ENCODE data around the gene C13orf46. TPM values are rescaled to one million over a fixed set of nuclear protein-coding genes. Genes with fewer than 3 reads are reported as not detected.
A peak's percentile ranks its signal among the peaks of the same experiment; 100 is the strongest.

The C13orf46 gene
- total RNA-seq, 5 donors from 2014 or later (not counting 1 experiment from before 2014, with no cell fraction given): 18.4 to 33.9 (median 25.3) TPM

DNA sequence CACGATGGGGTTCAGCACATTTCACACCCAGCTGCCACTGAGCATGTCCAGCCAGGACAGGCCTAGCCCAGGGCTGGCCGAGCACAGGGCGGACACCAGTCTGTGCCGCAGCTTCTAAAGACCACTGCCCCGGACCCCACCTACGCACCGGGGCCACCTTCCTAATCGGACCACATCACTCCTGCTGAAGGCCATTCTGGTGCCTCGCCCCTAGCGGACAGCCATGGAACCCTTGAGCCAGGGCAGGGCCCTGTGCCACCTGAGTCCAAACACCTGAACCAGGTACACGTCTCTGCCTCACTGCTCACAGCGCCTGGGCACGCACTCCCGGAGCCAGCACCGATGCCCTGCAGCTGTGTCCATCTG, 8.4 kb upstream of the C13orf46 start:
- Histone ChIP-seq H3K4me3 (ENCODE audit: control insufficient read depth in 1 of 2, extremely low read depth in 1 of 2, low read length in 1 of 2) (no peak overlapping the region), H3K9me3 (no peaks in the 10 kb centered on the region), H3K4me1 (ENCODE audit: control insufficient read depth in 1 of 2, extremely low read depth in 1 of 2, insufficient read depth in 2 of 2, low read length in 2 of 2) (no peaks in the 10 kb centered on the region), H3K27ac (ENCODE audit: low read length) (no peak overlapping the region), H3K27me3 (replicated peaks in 1 of 2; ENCODE audit: control insufficient read depth in 2 of 2, extremely low read depth in 1 of 2, insufficient read depth in 2 of 2, low read length in 1 of 2) (no peaks in the 10 kb centered on the region), H3K36me3 (ENCODE audit: control insufficient read depth in 2 of 2, extremely low read depth in 1 of 2, insufficient read depth in 1 of 2, low read length in 1 of 2) (peaks cover 30 to 55% of the 10 kb centered on the region in 2 donors)
- Mint-ChIP-seq H3K36me3 (peaks cover 50% of the 10 kb centered on the region), H3K4me3 (no peak overlapping the region), H3K27me3 (no peaks in the 10 kb centered on the region), H3K27ac (peak overlapping the region in 1 of 2 donors; percentile 22), H3K9me3 (no peaks in the 10 kb centered on the region), H3K4me1 (peaks cover 0 to 5% (median 2%) of the 10 kb centered on the region in 3 donors)
- DNase-seq: peak in 1 of 35 experiments; percentile 17
- POLR2A ChIA-PET: no interaction called here
- CTCF ChIA-PET: no interaction called here
- peak in 1 of 4 experiments; percentile 11 for ATAC-seq (replicated peaks in 1 of 4)
- WGBS (ENCODE audit: insufficient coverage): 97% methylated on average over 15 of the region's 15 CpGs

DNA sequence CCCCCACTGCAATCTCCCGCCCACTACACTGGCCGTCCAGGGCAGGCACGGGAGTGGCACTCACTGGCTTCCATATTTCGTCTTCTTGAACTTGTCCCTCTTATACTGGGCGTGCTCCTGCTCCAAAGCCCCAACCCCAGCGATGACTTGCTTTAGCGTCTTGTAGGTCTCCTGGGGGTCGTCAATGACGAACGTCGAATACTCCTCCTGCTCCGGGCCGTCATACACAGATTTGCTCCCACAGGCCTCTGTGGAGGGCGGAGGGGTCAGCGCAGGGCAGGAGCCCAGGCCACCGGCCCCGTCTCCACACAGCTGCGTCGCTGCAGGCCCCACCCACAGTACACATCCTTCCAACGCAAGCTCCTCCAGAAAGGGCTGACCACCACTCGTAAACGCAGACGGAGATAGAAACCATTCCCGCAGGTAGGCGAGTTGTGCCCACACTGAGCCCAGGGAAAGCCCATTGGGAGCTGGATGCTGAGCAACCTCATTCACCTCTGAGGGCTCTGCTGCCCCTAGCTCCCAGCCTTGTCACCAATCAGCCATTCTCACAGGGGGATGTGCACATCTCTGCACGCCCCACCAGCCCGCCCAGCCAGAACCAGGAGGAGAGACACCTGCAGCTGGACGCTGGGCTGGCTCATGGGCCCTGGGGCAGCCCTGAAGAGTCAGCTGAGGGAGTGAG, 7.9 kb upstream of the C13orf46 start:
- no peak overlapping the region for H3K4me3 ChIP-seq (ENCODE audit: control insufficient read depth in 1 of 2, extremely low read depth in 1 of 2, low read length in 1 of 2)
- ATAC-seq (replicated peaks in 1 of 4): peak in 1 of 4 experiments; percentile 4
- ChIA-PET CTCF (no interaction called here), POLR2A (no interaction called here)
- peaks cover 34 to 60% of the 10 kb centered on the region in 2 donors for H3K36me3 ChIP-seq (ENCODE audit: control insufficient read depth in 2 of 2, extremely low read depth in 1 of 2, insufficient read depth in 1 of 2, low read length in 1 of 2)
- Mint-ChIP-seq H3K4me1 (peaks cover 0 to 5% (median 2%) of the 10 kb centered on the region in 3 donors), H3K4me3 (no peak overlapping the region), H3K27me3 (no peaks in the 10 kb centered on the region), H3K9me3 (no peaks in the 10 kb centered on the region), H3K27ac (no peak overlapping the region), H3K36me3 (peaks cover 53% of the 10 kb centered on the region)
- no peaks in the 10 kb centered on the region for H3K4me1 ChIP-seq (ENCODE audit: control insufficient read depth in 1 of 2, extremely low read depth in 1 of 2, insufficient read depth in 2 of 2, low read length in 2 of 2)
- no peaks in the 10 kb centered on the region for H3K27me3 ChIP-seq (replicated peaks in 1 of 2; ENCODE audit: control insufficient read depth in 2 of 2, extremely low read depth in 1 of 2, insufficient read depth in 2 of 2, low read length in 1 of 2)
- H3K9me3 ChIP-seq: no peaks in the 10 kb centered on the region
- H3K27ac ChIP-seq (ENCODE audit: low read length): no peak overlapping the region
- WGBS (ENCODE audit: insufficient coverage): 98% methylated on average over 27 of the region's 28 CpGs
- peak in 1 of 35 experiments; percentile 4 for DNase-seq

DNA sequence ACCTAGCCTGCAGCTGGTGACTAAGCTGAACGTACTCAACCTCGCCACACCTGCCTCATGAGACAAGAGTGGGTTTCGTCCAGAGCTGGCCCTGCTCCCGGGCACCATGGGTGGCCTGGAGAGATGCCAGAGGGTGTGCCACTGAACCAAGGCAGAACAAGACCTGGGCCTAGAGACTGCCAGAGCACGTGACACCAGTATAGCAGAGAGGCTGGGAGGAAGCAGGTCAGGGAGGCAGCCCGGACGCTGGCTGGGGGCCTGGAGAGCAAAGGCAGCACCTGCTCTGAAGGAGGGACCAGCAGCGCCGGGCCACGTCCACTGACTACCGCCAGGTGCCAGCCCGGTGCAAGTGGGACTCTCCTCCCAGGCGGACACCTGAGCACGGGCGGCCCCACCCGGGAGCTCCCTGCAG, 7.3 kb upstream of the C13orf46 start:
- H3K9me3 ChIP-seq: no peaks in the 10 kb centered on the region
- peaks cover 53% of the 10 kb centered on the region for H3K36me3 Mint-ChIP-seq
- peaks cover 0 to 3% of the 10 kb centered on the region in 2 experiments for H3K4me1 ChIP-seq (ENCODE audit: control insufficient read depth in 1 of 2, extremely low read depth in 1 of 2, insufficient read depth in 2 of 2, low read length in 2 of 2)
- DNase-seq (no peak), ATAC-seq (replicated peaks in 1 of 4) (no peak)
- no peaks in the 10 kb centered on the region for H3K9me3 Mint-ChIP-seq
- H3K4me1 Mint-ChIP-seq: peaks cover 0 to 5% (median 2%) of the 10 kb centered on the region in 3 donors
- peaks cover 38 to 65% of the 10 kb centered on the region in 2 donors for H3K36me3 ChIP-seq (ENCODE audit: control insufficient read depth in 2 of 2, extremely low read depth in 1 of 2, insufficient read depth in 1 of 2, low read length in 1 of 2)
- H3K27ac ChIP-seq (ENCODE audit: low read length): no peak overlapping the region
- ChIA-PET POLR2A (no interaction called here), CTCF (no interaction called here)
- no peaks in the 10 kb centered on the region for H3K27me3 Mint-ChIP-seq
- H3K27me3 ChIP-seq (replicated peaks in 1 of 2; ENCODE audit: control insufficient read depth in 2 of 2, extremely low read depth in 1 of 2, insufficient read depth in 2 of 2, low read length in 1 of 2): no peaks in the 10 kb centered on the region
- H3K27ac Mint-ChIP-seq: peak overlapping the region in 1 of 2 donors; percentile 43
- WGBS (ENCODE audit: insufficient coverage): 98% methylated on average over 16 of the region's 16 CpGs
- no peak overlapping the region for H3K4me3 Mint-ChIP-seq
- no peak overlapping the region for H3K4me3 ChIP-seq (ENCODE audit: control insufficient read depth in 1 of 2, extremely low read depth in 1 of 2, low read length in 1 of 2)

DNA sequence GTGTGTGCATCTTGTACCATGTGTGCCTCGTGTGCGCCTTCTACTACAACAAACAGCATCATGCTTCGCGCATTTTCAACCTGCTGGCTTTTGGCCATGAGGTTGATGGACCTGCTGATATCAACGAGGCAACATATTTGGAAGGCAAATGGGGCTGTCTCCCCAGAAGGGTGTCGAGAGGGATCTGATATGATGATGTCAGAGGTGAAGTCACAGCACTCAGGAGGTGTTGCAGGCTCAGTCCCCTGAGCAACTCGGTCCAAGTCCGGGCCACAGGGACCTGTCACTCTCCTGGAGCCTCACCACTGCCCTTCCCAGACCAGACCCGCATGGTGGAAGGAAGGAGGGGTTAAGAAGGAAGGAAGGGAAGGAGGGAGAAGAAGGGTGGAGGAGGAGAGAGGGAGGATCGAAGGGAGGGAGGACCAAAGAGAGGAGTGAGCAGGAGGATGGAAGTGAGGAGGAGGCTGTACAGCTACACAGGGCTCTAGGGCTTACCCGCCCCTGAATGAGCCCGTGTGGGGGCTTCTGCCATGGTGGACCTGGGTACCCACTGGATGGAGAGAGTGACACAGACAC, 6.7 kb upstream of the C13orf46 start:
- Mint-ChIP-seq H3K4me1 (peaks cover 0 to 5% (median 2%) of the 10 kb centered on the region in 3 donors), H3K27me3 (no peaks in the 10 kb centered on the region), H3K4me3 (peak overlapping the region in 1 of 3 donors; percentile 42), H3K36me3 (peaks cover 56% of the 10 kb centered on the region), H3K9me3 (no peaks in the 10 kb centered on the region), H3K27ac (peak overlapping the region in 1 of 2 donors; percentile 74)
- ATAC-seq (replicated peaks in 1 of 4) (no peak), DNase-seq (no peak)
- H3K9me3 ChIP-seq: no peaks in the 10 kb centered on the region
- WGBS (ENCODE audit: insufficient coverage): 93% methylated on average over 6 of the region's 12 CpGs
- peaks cover 38 to 69% of the 10 kb centered on the region in 2 donors for H3K36me3 ChIP-seq (ENCODE audit: control insufficient read depth in 2 of 2, extremely low read depth in 1 of 2, insufficient read depth in 1 of 2, low read length in 1 of 2)
- H3K4me1 ChIP-seq (ENCODE audit: control insufficient read depth in 1 of 2, extremely low read depth in 1 of 2, insufficient read depth in 2 of 2, low read length in 2 of 2): peaks cover 0 to 3% of the 10 kb centered on the region in 2 experiments
- H3K27me3 ChIP-seq (replicated peaks in 1 of 2; ENCODE audit: control insufficient read depth in 2 of 2, extremely low read depth in 1 of 2, insufficient read depth in 2 of 2, low read length in 1 of 2): no peaks in the 10 kb centered on the region
- POLR2A ChIA-PET: no interaction called here
- CTCF ChIA-PET: no interaction called here
- no peak overlapping the region for H3K27ac ChIP-seq (ENCODE audit: low read length)
- H3K4me3 ChIP-seq (ENCODE audit: control insufficient read depth in 1 of 2, extremely low read depth in 1 of 2, low read length in 1 of 2): no peak overlapping the region

DNA sequence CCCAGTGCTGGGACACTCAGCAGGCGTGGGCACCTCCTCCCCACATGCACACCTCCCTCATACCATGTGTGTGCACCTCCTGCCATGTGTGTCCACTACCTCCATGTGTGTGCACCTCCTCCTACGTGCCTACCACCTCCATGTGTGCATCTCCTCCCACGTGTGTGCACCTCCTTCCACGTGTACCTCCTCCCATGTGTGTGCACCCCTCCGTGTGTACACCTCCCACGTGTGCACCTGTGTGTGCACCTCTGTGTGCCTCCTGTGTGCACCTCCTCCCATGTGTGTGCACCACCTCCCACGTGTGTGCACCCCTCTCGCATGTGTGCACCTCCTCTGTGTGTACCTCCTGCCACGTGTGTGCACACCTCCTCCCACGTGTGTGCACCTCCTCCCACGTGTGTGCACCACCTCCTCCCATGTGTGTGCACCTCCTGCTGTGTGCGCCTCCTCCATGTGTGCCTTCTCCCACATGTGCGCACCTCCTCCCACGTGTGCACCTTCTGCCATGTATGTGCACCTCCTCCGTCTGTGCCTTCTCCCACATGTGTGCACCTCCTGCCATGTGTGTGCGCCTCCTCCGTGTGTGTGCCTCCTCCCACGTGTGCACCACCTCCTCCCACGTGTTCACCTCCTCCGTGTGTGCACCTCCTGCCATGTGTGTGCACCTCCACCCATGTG, 6.1 kb upstream of the C13orf46 start:
- CTCF ChIA-PET: no interaction called here
- Mint-ChIP-seq H3K4me3 (peak overlapping the region in 1 of 3 donors; percentile 42), H3K4me1 (peaks cover 0 to 5% (median 2%) of the 10 kb centered on the region in 3 donors), H3K27ac (peak overlapping the region in 1 of 2 donors; percentile 74), H3K27me3 (no peaks in the 10 kb centered on the region), H3K36me3 (peaks cover 57% of the 10 kb centered on the region), H3K9me3 (no peaks in the 10 kb centered on the region)
- H3K9me3 ChIP-seq: no peaks in the 10 kb centered on the region
- no peak for DNase-seq
- 95% methylated on average over 20 of the region's 20 CpGs for WGBS (ENCODE audit: insufficient coverage)
- H3K36me3 ChIP-seq (ENCODE audit: control insufficient read depth in 2 of 2, extremely low read depth in 1 of 2, insufficient read depth in 1 of 2, low read length in 1 of 2): peaks cover 44 to 76% of the 10 kb centered on the region in 2 donors
- POLR2A ChIA-PET: no interaction called here
- ATAC-seq (replicated peaks in 1 of 4): peak in 3 of 4 experiments; percentile 12 to 17 (median 15)
- H3K27ac ChIP-seq (ENCODE audit: low read length): no peak overlapping the region
- H3K27me3 ChIP-seq (replicated peaks in 1 of 2; ENCODE audit: control insufficient read depth in 2 of 2, extremely low read depth in 1 of 2, insufficient read depth in 2 of 2, low read length in 1 of 2): no peaks in the 10 kb centered on the region
- peaks cover 0 to 3% of the 10 kb centered on the region in 2 experiments for H3K4me1 ChIP-seq (ENCODE audit: control insufficient read depth in 1 of 2, extremely low read depth in 1 of 2, insufficient read depth in 2 of 2, low read length in 2 of 2)
- no peak overlapping the region for H3K4me3 ChIP-seq (ENCODE audit: control insufficient read depth in 1 of 2, extremely low read depth in 1 of 2, low read length in 1 of 2)

DNA sequence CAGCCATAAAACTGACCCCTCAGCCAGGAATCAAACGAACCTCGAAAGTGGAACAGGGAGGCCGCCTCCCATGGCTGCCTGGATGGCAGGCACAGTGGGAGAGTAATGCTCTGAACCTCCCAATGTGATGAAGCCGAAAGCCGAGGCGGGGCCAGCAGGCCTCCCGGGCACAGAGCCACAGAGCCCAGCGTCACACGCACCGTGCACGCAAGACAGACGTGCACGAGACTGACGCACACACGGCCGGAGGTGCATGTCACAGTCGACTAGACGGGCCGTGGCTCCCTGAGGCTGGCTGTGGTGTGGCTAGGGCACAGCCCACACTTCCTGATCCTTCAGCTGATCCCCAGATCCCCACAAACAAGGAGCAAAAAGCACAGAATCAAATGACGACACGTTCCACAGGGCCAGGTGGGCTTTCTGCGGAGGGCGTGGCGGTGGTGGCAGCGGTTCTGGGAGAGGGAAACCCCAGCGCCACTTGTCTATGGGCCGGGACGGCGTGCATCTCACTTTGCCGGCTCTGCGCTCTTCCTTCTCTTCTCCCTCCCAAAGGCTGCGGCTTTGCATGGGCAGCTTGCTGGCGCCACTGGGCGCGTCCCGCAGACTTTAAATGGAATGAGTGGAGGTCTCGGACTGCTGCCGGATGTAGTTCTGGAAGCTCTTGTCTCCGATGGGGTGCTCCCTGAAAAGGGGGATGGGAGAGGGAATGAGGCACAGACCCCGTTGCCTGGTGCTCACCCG, 5.0 kb upstream of the C13orf46 start:
- Mint-ChIP-seq H3K27ac (no peak overlapping the region), H3K9me3 (no peaks in the 10 kb centered on the region), H3K4me1 (peaks cover 0 to 5% (median 2%) of the 10 kb centered on the region in 3 donors), H3K36me3 (peaks cover 62% of the 10 kb centered on the region), H3K27me3 (no peaks in the 10 kb centered on the region), H3K4me3 (no peak overlapping the region)
- Histone ChIP-seq H3K9me3 (no peaks in the 10 kb centered on the region), H3K4me1 (ENCODE audit: control insufficient read depth in 1 of 2, extremely low read depth in 1 of 2, insufficient read depth in 2 of 2, low read length in 2 of 2) (peaks cover 0 to 3% of the 10 kb centered on the region in 2 experiments), H3K27me3 (replicated peaks in 1 of 2; ENCODE audit: control insufficient read depth in 2 of 2, extremely low read depth in 1 of 2, insufficient read depth in 2 of 2, low read length in 1 of 2) (no peaks in the 10 kb centered on the region), H3K36me3 (ENCODE audit: control insufficient read depth in 2 of 2, extremely low read depth in 1 of 2, insufficient read depth in 1 of 2, low read length in 1 of 2) (peaks cover 48 to 84% of the 10 kb centered on the region in 2 donors), H3K27ac (ENCODE audit: low read length) (no peak overlapping the region), H3K4me3 (ENCODE audit: control insufficient read depth in 1 of 2, extremely low read depth in 1 of 2, low read length in 1 of 2) (no peak overlapping the region)
- 92% methylated on average over 24 of the region's 41 CpGs for WGBS (ENCODE audit: insufficient coverage)
- ChIA-PET POLR2A (no interaction called here), CTCF (no interaction called here)
- DNase-seq (no peak), ATAC-seq (replicated peaks in 1 of 4) (no peak)
